Activated effector memory CD4-positive, alpha-beta T cell treated with Interleukin-2 at 50 U/mL for 16 hours (primary cell): ENCODE results near the gene PRRX1.

ENCODE experiments used
- DNase-seq: peaks from one replicate; pipeline ENCODE4 v3.0.0-alpha.2; 2020

PRRX1 gene

GRCh38 chr1:170692866-170693575, 29.1 kb downstream of the PRRX1 start:
- DNase-seq: no peak

- DNase-seq: no peak
Observed at GRCh38 chr1:170694172-170694926, 30.4 kb downstream of the PRRX1 start.

DNA sequence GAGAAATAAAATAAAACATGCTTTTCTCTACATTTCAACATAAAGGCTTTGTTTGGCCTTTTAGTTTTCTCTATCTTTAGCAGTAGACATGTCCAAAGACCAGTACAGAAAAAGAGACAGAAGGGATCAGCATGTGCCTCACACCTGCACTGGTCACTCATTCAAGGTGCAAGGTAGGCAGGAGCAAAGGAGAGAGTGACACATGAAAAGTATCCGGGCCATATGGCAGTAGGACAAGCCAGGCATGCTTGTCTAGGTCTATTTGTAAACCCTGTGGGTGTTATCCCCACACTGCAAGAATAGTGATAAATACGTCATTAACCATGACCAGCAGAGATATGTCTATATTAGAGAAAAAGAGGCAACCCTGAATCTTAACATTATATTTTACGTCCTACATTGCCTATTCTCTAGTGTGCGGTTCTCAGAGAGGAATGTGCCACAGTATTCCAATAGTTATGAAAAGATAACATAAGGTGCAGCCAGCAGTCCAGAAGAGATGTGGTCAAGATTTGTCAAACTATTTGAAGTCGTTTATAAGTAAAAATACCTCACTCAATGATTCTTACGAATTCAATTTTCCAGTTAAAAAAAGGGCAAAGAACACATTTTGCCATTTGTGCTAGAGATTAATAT, 32.1 kb downstream of the PRRX1 start:
- no peak for DNase-seq

DNA sequence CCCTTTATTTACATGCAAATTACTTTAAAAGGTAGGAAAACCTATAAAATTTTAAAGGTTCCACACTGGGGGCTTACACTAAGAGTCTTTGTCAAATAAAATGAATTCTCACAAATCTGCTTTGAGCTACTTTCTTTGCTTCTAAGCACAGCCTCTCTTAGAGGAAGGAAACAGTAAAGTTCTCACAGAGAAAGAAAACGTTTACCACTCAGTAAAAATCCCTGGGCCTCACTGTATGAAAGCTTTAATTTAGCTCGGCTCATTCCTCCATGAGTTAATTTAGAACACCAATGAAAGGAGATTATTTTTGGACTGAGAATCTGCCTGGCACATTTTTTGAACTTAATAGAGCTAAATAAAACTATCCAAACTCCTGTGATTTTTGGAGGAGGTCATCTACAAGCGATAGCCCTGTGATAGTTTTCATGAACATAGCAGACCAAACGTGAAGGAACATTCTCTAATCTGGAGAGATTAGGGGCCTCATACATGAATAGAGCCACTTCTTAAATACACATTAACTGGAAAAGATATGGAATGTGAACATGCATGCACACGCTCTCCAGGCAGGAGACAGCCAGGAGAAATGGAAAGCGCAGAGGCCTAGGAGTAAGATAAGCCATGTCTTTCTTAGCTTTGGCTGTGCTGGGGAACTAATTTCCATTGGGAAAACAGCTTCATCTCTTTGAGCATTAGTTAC, 32.8 kb downstream of the PRRX1 start:
- DNase-seq: no peak

DNA sequence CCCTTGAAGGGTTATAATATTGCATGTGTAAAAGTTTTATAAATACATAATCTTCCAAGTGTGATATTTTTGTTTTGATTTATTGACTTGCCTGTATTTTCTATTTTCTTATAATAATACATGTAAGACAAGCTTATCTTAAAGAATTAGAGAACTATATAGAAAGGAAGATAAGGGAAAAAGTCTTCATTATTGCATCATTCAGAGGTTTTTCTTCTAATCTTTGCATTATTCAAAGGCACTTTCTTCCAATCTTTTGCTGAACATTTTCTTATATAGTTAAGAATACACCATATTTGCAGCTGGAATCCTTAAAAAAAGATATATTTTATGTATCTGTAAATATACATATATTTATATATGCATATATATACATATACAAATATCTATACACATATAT, 33.4 kb downstream of the PRRX1 start:
- no peak for DNase-seq

DNA sequence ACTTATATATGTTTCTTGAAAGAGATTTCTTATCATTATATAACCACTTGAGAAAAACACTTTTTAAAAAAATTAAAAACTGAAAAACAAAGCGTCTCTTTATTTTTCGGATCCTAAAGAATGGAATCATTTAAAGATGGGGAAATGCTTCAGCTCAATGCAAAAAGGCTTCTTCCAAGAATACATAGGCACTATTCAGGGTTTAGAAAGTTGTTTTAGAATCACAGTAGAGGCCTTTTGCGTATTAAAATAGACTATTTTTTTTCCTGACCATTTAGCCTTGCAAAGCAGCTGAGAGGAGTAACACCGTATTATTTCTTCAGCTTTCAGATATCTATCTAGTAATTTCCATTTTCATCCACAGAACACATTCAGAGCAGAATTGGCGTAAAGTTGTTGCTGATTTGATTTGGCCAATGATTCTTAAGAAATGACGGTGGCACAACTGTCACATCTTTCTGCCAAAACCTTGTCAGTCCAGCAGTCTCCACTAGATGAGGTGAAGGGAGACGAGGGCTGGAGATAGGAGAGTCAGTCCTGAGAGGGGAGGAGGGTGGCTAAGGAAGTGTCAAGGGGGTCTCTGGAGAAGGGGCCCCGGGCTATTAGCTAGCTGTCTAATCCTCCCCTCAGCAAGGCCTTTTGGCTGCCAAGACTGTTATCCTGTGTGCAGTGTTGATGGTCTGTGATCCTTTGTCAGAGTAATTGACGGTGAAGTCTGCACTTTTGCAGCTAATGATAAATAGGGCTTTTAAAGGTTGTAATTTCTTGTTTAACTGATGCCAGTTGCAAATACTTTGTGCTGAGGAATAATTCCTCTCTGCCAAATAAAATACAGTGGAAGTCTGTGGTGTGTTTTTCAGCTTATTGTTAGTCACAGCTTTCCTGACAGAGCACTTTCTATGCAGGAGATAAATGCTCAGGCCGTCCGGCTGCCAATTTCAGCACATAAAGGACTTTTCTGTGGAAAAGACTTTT, 34.7 kb downstream of the PRRX1 start:
- no peak for DNase-seq

DNA sequence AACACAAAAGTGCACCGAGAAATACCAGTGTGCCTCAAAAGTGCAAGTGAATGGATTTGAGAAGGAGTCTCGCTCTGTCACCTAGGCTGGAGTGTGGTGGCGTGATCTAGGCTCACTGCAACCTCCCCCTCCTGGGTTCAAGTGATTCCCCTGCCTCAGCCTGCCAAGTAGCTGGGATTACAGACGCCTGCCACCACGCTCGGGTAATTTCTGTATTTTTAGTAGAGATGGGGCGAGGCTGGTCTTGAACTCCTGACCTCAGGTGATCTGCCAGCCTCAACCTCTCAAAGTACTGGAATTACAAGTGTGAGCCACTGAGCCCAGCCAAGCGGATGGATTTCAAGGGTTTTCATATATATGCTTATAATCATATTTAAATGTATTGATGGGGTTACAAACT, 35.8 kb downstream of the PRRX1 start:
- no peak for DNase-seq

GRCh38 chr1:170700842-170701615, 37.1 kb downstream of the PRRX1 start:
- DNase-seq: no peak

DNA sequence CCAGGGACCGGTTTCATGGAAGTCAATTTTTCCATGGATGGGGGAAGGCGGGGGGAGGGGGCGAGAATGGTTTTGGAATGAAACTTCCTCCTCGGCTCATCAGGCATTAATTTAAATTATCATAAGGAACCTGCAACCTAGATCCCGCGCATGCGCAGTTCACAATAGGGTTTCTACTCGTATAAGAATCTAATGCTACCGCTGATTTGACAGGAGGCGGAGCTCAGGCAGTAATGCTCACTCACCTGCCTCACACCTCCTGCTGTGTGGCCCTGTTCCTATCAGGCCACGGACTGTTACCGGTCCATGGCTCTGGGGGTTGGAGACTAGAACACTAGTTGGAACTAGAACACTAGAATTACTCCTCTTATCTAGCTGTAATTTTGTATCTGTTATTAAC, 38.0 kb downstream of the PRRX1 start:
- DNase-seq: no peak

DNA sequence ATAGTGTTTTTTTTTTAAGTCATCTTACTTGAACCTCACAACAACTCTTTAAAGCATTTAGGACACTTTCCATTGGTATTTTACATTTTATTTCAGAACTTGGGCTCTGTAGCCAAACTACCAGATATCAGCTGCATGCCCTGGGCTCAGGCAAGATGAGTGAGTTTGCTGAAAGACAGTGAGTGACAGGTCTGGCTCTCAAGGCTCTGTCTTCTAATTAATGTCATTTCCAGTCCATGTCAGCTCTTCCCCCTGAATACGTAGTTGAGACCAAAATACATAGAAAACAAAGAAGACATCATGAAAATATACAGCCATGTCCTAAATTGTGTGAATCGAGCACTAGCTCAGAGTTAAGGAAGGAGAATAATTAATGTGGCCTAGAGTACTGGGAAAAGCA, 39.7 kb downstream of the PRRX1 start:
- DNase-seq: no peak

GRCh38 chr1:170704256-170704655, 40.3 kb downstream of the PRRX1 start:
- DNase-seq: no peak

- DNase-seq: no peak
Observed at GRCh38 chr1:170705981-170706380, 42.0 kb downstream of the PRRX1 start.

- DNase-seq: no peak
Observed at GRCh38 chr1:170707117-170707516, 43.2 kb downstream of the PRRX1 start.

DNA sequence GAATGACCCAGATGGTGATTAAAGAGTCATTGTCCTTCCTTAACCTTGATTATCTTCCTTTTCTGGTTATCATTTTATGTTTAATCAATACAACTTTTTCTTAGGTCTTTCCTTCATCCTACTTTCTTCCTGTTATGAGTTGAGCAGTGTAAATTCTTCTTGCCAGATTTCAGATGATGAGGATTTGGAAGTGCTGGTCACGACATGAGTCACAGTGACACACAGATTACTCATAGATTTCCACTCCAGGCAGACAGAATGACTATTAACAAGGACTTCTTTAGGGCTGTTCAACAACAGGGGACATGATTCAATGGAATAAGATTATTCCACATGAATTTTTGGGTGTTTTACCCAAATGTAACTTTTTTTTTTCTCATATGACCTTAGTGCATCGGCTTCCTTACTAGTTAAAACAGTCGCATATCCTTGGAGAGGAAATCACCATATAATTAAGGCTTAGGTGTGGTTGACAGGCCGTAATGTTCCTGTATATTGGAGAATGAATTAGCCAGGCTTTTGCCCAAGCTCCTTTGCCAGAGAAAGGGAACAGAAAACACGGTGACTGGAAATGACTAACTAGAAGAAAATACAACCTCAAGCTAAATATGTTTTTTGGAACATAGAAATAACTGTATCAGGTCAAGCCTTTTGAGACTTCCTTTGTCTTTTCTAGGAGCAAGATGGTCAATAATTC, 44.2 kb downstream of the PRRX1 start:
- DNase-seq: no peak

DNA sequence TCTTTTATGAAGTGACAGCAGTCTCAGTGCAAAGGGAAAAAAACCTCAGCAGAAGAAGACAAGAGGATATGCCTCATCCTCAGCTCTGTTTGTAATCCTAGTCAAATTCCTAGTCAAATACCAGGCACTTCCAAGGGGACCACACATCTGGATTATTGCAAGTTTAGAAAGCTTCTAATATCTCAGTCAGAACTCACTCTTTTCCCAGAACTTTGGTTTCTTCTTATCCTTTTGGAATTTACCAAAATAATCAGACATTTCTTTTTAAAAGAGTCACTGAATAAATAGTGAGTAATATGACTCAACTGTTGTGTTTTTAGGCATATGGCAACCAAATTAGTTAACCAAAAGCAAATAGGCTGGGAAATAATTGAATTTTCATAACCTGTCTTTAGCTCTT, 47.8 kb downstream of the PRRX1 start:
- DNase-seq: no peak

DNA sequence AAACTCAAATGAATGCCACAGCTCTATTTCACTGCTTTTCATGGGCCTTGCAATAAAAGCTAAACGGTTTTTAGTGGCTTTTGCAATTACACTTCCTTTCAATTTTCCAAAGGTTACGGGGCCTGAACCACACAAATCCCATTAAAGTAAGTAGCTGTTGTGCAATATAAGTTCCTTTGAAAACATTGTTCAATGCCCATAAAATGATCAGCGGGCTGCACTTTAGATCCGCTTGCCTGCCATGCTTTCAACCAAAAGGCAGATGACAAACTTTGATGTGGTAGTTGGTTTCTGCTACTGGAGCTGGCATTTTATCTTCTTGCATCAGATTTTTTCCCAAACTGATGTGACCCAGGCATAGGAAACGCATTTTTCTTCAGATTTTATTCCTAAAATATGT, 50.2 kb downstream of the PRRX1 start:
- no peak for DNase-seq

- no peak for DNase-seq
Observed at GRCh38 chr1:170714938-170715337, 51.0 kb downstream of the PRRX1 start.

DNA sequence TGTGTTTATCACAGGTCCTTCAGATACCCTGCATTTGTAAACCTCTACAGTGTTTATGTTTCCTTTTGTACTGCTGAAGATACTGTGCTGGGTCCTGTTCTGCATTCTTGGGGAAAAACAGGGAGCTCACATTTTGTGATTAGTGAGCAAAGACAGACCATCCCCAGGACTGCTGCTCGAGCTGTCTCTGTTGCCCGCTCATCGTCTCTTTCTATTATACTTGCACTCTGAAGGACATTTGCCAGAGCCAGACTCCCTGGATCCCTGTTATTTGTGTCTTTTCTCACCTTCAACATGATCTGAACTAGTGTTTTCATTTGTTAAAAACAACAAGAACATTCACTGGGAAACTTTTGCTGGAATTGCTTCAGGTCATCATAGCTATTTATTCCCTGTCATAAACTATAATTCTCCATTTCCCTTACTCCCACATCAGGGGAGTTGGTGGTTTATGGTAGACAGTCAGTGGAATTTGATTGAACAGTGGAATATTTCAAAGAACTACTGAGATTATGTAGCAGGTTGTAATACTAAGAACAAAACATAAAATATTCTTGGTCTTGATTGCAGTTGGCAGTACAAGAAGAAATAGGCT, 53.0 kb downstream of the PRRX1 start:
- DNase-seq: no peak

DNA sequence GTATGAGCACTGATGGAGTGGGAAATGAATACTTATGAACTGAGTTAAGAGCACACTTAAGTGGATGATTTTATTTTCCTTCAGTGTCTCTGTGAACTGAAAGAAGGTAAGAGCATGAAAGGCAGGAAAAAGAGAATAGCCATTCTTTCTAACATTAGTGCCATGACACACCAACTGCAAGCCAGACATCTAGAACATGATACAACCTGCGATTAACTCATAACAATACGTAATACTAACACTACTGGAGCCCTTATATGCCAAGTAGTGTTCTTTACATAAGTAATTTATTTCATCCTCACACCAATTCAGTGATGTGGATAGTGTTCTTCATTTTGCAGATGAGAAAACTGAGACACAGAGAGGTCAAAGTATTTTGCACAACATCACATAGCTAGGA, 56.7 kb downstream of the PRRX1 start:
- no peak for DNase-seq

- no peak for DNase-seq
Observed at GRCh38 chr1:170721621-170722020, 57.7 kb downstream of the PRRX1 start.
